Esophagus squamous epithelium (tissue), 5 donors: ENCODE data around the gene ASTN2. TPM values are rescaled to one million over a fixed set of nuclear protein-coding genes. Genes with fewer than 3 reads are reported as not detected.

ENCODE experiments used
- DNase-seq: peaks from one replicate; lab custom pipeline; 2025; lab: John Stamatoyannopoulos, UW
- H3K27ac ChIP-seq, 4 donors: fragments of 200-600 bp; sonication (generic); one replicate each; pipeline ENCODE4 v1.5.1; 2016 to 2019; ENCODE audit warnings: mild to moderate bottlenecking in 1 of 4
- H3K27me3 ChIP-seq, 4 donors: fragments of 200-600 bp; sonication (generic); 1 replicate in 3 of 4; 2 replicates in 1 of 4; pipeline versions ENCODE4 v1.5.1 to v1.6.0; 2017 to 2021; ENCODE audit warnings: antibody characterized with exemption in 1 of 4
- H3K36me3 ChIP-seq, 3 donors: fragments of 200-600 bp; sonication (generic); one replicate each; pipeline ENCODE4 v1.5.1; 2016 to 2019
- H3K4me1 ChIP-seq, 3 donors: fragments of 200-600 bp; sonication (generic); one replicate each; pipeline ENCODE4 v1.5.1; 2017 to 2019
- H3K4me3 ChIP-seq, 4 donors: fragments of 200-600 bp; sonication (generic); 1 replicate in 3 of 4; 2 replicates in 1 of 4; pipeline ENCODE4 v1.5.1; 2016 to 2019; ENCODE audit warnings: mild to moderate bottlenecking in 2 of 4, moderate library complexity in 1 of 4
- H3K9me3 ChIP-seq, 3 donors: fragments of 200-600 bp; sonication (generic); one replicate each; pipeline ENCODE4 v1.5.1; 2016 to 2019
- POLR2A ChIP-seq, 4 donors: fragments of 450-650 bp; IDR thresholded peaks; one replicate each; pipeline ENCODE4 v1.6.1; 2017; ENCODE audit warnings: antibody characterized with exemption in 4 of 4, mild to moderate bottlenecking in 4 of 4, moderate library complexity in 3 of 4
- WGBS, 2 donors: methylation state at CpG; one replicate each; pipeline ENCODE4 v1.1.5; 2018; 5-methylcytosine and 5-hydroxymethylcytosine counted together
- intact Hi-C: fragments of 100-400 bp; cut with DNase I; formaldehyde crosslinking; loops from one replicate; pipeline ENCODE4 v1.15.0; 2022
- total RNA-seq, 4 donors: library from RNA; depleted of rRNA; stranded (reverse); fragments of >200 nt; gene quantifications; one replicate each; pipeline ENCODE4 v1.1.0, GENCODE V29; 2016
- TF ChIP-seq, protein P1 (sequence below), 6 experiments: fragments of 450-650 bp in 4 of 6; fragments of 200-600 bp in 2 of 6; sonication (generic) in 2 of 6; IDR thresholded peaks; one replicate each; pipeline ENCODE4 v1.5.1; 2016 to 2019; ENCODE audit warnings: antibody characterized with exemption in 6 of 6, mild to moderate bottlenecking in 4 of 6, moderate library complexity in 4 of 6
- donor health status: DM: yes; HTN: yes; CAD: no.

The ASTN2 gene
- total RNA-seq, 4 donors from 2014 or later: 0.13 to 1.9 (median 0.27) TPM; not detected in 1

GRCh38 chr9:116703634-116704033 is 711.2 kb downstream of the ASTN2 start:
- Histone ChIP-seq H3K4me1 (peaks cover 0 to 25% (median 8%) of the 10 kb centered on the region in 3 donors), H3K36me3 (peaks cover 9 to 22% (median 10%) of the 10 kb centered on the region in 3 donors), H3K27me3 (no peaks in the 10 kb centered on the region), H3K27ac (no peak overlapping the region), H3K4me3 (no peak overlapping the region), H3K9me3 (no peaks in the 10 kb centered on the region)
- intact Hi-C loops: no loop called here
- no peak for DNase-seq
- TF ChIP-seq, protein P1, sequence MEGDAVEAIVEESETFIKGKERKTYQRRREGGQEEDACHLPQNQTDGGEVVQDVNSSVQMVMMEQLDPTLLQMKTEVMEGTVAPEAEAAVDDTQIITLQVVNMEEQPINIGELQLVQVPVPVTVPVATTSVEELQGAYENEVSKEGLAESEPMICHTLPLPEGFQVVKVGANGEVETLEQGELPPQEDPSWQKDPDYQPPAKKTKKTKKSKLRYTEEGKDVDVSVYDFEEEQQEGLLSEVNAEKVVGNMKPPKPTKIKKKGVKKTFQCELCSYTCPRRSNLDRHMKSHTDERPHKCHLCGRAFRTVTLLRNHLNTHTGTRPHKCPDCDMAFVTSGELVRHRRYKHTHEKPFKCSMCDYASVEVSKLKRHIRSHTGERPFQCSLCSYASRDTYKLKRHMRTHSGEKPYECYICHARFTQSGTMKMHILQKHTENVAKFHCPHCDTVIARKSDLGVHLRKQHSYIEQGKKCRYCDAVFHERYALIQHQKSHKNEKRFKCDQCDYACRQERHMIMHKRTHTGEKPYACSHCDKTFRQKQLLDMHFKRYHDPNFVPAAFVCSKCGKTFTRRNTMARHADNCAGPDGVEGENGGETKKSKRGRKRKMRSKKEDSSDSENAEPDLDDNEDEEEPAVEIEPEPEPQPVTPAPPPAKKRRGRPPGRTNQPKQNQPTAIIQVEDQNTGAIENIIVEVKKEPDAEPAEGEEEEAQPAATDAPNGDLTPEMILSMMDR (IDR thresholded peaks at IDR 0.05): no peak
- 100% methylated on average over 3 of the region's 3 CpGs for WGBS, 2 donors

GRCh38 chr9:116701940-116702642 is 712.8 kb downstream of the ASTN2 start:
- TF ChIP-seq POLR2A (IDR thresholded peaks at IDR 0.05): no peak
- TF ChIP-seq, protein P1 (IDR thresholded peaks at IDR 0.05): no peak
- Histone ChIP-seq H3K27ac (no peak overlapping the region), H3K36me3 (peaks cover 19 to 35% (median 21%) of the 10 kb centered on the region in 3 donors), H3K4me1 (peaks cover 0 to 25% (median 8%) of the 10 kb centered on the region in 3 donors), H3K4me3 (no peak overlapping the region), H3K9me3 (no peaks in the 10 kb centered on the region), H3K27me3 (no peaks in the 10 kb centered on the region)
- 55 to 70% methylated on average over 2 of the region's 2 CpGs for WGBS, 2 donors
- no peak for DNase-seq
- intact Hi-C loops: no loop called here

DNA sequence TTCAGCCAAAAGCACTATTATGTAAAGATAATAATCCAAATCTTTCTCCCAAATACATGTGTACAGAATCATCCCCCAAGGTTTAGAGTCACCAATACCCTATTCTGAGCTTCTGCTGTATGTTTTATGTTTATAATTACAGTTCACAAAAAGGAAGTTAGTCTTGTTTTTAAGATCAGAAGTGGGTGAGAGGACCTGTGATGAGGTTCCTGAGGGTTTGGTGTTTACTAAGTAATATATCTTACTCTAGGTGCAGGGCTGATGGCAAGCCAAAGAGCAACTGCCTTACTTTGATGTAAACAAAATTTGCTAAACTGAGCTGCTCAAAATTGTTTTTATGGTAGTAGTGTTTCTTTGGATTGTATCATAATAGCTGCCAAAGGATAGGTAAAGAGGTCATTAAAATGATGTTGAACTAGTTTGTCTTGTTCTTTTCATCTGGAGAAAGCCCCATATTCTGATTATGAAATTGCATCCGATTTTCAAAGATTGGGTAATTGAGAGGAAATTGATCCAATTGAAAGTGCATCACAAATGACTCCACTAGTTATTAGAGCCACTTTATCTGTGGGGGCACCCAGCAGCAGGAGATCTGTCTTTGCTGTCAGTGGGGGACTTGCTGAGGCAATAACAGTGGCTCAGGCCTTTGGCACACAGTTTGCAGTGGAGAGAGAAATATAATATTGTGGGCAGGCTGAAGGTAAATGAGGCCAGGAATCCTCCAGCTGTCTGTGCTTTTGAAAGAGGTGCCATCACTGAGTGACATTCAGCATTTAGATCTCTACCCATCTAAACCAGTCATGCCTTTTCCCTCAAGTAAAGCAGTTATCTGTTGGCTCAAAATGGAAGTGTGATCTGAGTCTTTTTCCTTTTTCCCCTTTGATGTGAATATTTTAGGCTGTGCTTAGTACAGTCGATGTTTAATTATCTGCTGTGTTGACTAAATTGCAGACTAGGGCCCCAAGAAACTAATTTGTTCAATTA is 713.7 kb downstream of the ASTN2 start:
- peaks cover 19 to 35% (median 21%) of the 10 kb centered on the region in 3 donors for H3K36me3 ChIP-seq
- DNase-seq: no peak
- H3K27me3 ChIP-seq: no peaks in the 10 kb centered on the region
- no peak overlapping the region for H3K27ac ChIP-seq
- intact Hi-C loops: no loop called here
- no peak overlapping the region for H3K4me3 ChIP-seq
- 47 to 51% methylated on average over 2 of the region's 2 CpGs for WGBS, 2 donors
- H3K4me1 ChIP-seq: peaks cover 0 to 25% (median 8%) of the 10 kb centered on the region in 3 donors
- no peaks in the 10 kb centered on the region for H3K9me3 ChIP-seq
- TF ChIP-seq, protein P1 (IDR thresholded peaks at IDR 0.05): no peak
- TF ChIP-seq POLR2A (IDR thresholded peaks at IDR 0.05): no peak

GRCh38 chr9:116700279-116700678 is 714.6 kb downstream of the ASTN2 start:
- no peak overlapping the region for H3K4me3 ChIP-seq
- H3K27me3 ChIP-seq: no peaks in the 10 kb centered on the region
- DNase-seq: no peak
- intact Hi-C loops: no loop called here
- 100% methylated on average over 1 of the region's 1 CpG for WGBS, 2 donors
- H3K36me3 ChIP-seq: peaks cover 19 to 35% (median 21%) of the 10 kb centered on the region in 3 donors
- H3K9me3 ChIP-seq: no peaks in the 10 kb centered on the region
- H3K27ac ChIP-seq: no peak overlapping the region
- TF ChIP-seq, protein P1 (IDR thresholded peaks at IDR 0.05): no peak
- TF ChIP-seq POLR2A (IDR thresholded peaks at IDR 0.05): no peak
- peaks cover 0 to 25% (median 8%) of the 10 kb centered on the region in 3 donors for H3K4me1 ChIP-seq
